ENCODE results near the gene ACLY. TPM values are rescaled to one million over a fixed set of nuclear protein-coding genes. Genes with fewer than 3 reads are reported as not detected.

ACLY gene
- total RNA-seq, 1 experiment from 2014 or later, result 279 TPM

- Histone ChIP-seq H3K79me2 (ENCODE audit: insufficient read depth, low read length) (peaks cover 53% of the 10 kb centered on the region), H3K56ac (ENCODE audit: insufficient read length, low read depth, low read length) (no peak overlapping the region), H3K18ac (ENCODE audit: insufficient read length, low read depth, low read length) (no peak overlapping the region), H4K5ac (ENCODE audit: insufficient read length, low read depth, low read length) (no peak overlapping the region), H4K20me1 (ENCODE audit: control insufficient read depth, insufficient read depth, insufficient read length) (peaks cover 11% of the 10 kb centered on the region), H3T11ph (ENCODE audit: low read length) (no peak overlapping the region), H3K14ac (ENCODE audit: insufficient read depth, low read length) (no peak overlapping the region), H2BK12ac (ENCODE audit: insufficient read length, low read depth, low read length) (no peak overlapping the region), H3K9ac (ENCODE audit: extremely low read depth, insufficient read length, low read length) (no peak overlapping the region), H4K91ac (ENCODE audit: insufficient read length, low read depth, low read length) (no peak overlapping the region), H3K4me1 (ENCODE audit: insufficient read depth, low read length) (no peaks in the 10 kb centered on the region; the same call in 1 of the 2 replicates), H2BK120ac (ENCODE audit: low read depth, low read length, poor library complexity, severe bottlenecking) (no peak overlapping the region), H2AK5ac (ENCODE audit: insufficient read length, low read length) (no peak overlapping the region), H2BK15ac (ENCODE audit: low read depth, low read length) (no peak overlapping the region), H3K23me2 (ENCODE audit: insufficient read length, low read depth, low read length, poor library complexity, severe bottlenecking) (peaks cover 6% of the 10 kb centered on the region), H3K23ac (ENCODE audit: insufficient read length, low read depth, low read length) (no peak overlapping the region), H2BK20ac (ENCODE audit: low read depth, low read length, poor library complexity, severe bottlenecking) (no peak overlapping the region), H2BK5ac (ENCODE audit: insufficient read length, low read length) (no peak overlapping the region), H3K4ac (ENCODE audit: low read depth, low read length) (no peak overlapping the region), H4K8ac (replicated peaks; ENCODE audit: insufficient read length, low read depth, low read length) (no peak overlapping the region), H3K4me2 (ENCODE audit: insufficient read depth, insufficient read length, low read length) (no peak overlapping the region), H2AFZ (ENCODE audit: low read length) (no peak overlapping the region), H3K27ac (ENCODE audit: insufficient read length, low read depth, low read length) (no peak overlapping the region), H3K79me1 (ENCODE audit: insufficient read depth, low read depth, low read length, poor library complexity, severe bottlenecking) (peaks cover 13% of the 10 kb centered on the region), H3K9me3 (ENCODE audit: control insufficient read depth, low read depth, low read length) (no peaks in the 10 kb centered on the region), H3K27me3 (ENCODE audit: insufficient read depth, low read length) (no peaks in the 10 kb centered on the region)
- H3K27ac Mint-ChIP-seq, result peak overlapping the region; percentile 37 to 89 (median 42); a peak in 5 of 7 replicates
- WGBS (ENCODE audit: extremely low coverage, insufficient read length, low lambda C conversion rate), result no CpG with 5 or more reads among the region's 6 CpGs
- H3K27me3 Mint-ChIP-seq (ENCODE audit: low read depth), result no peaks in the 10 kb centered on the region
- peaks cover 34 to 41% of the 10 kb centered on the region in 2 experiments for H3K4me1 Mint-ChIP-seq
- no peak overlapping the region for H3K4me3 Mint-ChIP-seq
- H3K9me3 Mint-ChIP-seq, result no peaks in the 10 kb centered on the region
- TF ChIP-seq CTCF (conservative IDR thresholded peaks at IDR 0.05), result no peak
- peaks cover 47 to 59% (median 53%) of the 10 kb centered on the region in 3 experiments; a peak in 6 of 7 replicates for H3K36me3 Mint-ChIP-seq (ENCODE audit: insufficient read depth in 1 of 3, low read depth in 3 of 3)
- DNase-seq, result no peak
Measured at GRCh38 chr17:41914358-41914766, 4.4 kb downstream of the ACLY start.

Measured in H9 (cell line).